Right renal cortex interstitium (tissue), 3 donors: ENCODE measurements around the gene PALMD. TPM values are rescaled to one million over a fixed set of nuclear protein-coding genes. Genes with fewer than 3 reads are reported as not detected.

Source experiments
- DNase-seq, 3 donors: peaks; one replicate each; pipeline ENCODE4 v3.0.0-alpha.2; 2013; ENCODE audit warnings: low read depth in 3 of 3, low spot score in 2 of 3
- polyA plus RNA-seq, 3 donors: library from polyadenylated mRNA; unstranded; fragments of 120-200 nt; gene quantifications; one replicate each; pipeline ENCODE4 v1.2.1, GENCODE V29; 2013; ENCODE audit not compliant: insufficient read length in 3 of 3

The PALMD gene
- polyA plus RNA-seq, 3 donors = 2.1 to 2.6 (median 2.5) TPM

- DNase-seq = no peak
Measured at GRCh38 chr1:99634971-99635624, 10.8 kb upstream of the PALMD start.

- DNase-seq = no peak
Measured at GRCh38 chr1:99635664-99636063, 10.2 kb upstream of the PALMD start.

GRCh38 chr1:99636647-99637175 lies 9.2 kb upstream of the PALMD start:
- DNase-seq = no peak

GRCh38 chr1:99638853-99639252 lies 7.1 kb upstream of the PALMD start:
- DNase-seq = no peak

GRCh38 chr1:99639408-99639807 lies 6.5 kb upstream of the PALMD start:
- no peak for DNase-seq

GRCh38 chr1:99639945-99640344 lies 6.0 kb upstream of the PALMD start:
- no peak for DNase-seq

GRCh38 chr1:99640672-99641071 lies 5.2 kb upstream of the PALMD start:
- DNase-seq = no peak

- DNase-seq = no peak
Measured at GRCh38 chr1:99641558-99641957, 4.4 kb upstream of the PALMD start.

GRCh38 chr1:99642053-99642452 lies 3.9 kb upstream of the PALMD start:
- DNase-seq = no peak

GRCh38 chr1:99643021-99643779 lies 2.7 kb upstream of the PALMD start:
- DNase-seq = no peak

- DNase-seq = no peak
Measured at GRCh38 chr1:99644279-99645004, 1.5 kb upstream of the PALMD start.

GRCh38 chr1:99645203-99645602 lies 710 bp upstream of the PALMD start:
- no peak for DNase-seq

GRCh38 chr1:99646868-99647267 lies 955 bp downstream of the PALMD start:
- DNase-seq = no peak

- no peak for DNase-seq
Measured at GRCh38 chr1:99647490-99647889, 1.6 kb downstream of the PALMD start.

GRCh38 chr1:99648107-99648506 lies 2.2 kb downstream of the PALMD start:
- DNase-seq = no peak

- DNase-seq = no peak
Measured at GRCh38 chr1:99650030-99650429, 4.1 kb downstream of the PALMD start.

- DNase-seq = no peak
Measured at GRCh38 chr1:99650773-99651437, 5.0 kb downstream of the PALMD start.

- DNase-seq = no peak
Measured at GRCh38 chr1:99652881-99653281, 7.0 kb downstream of the PALMD start.

- no peak for DNase-seq
Measured at GRCh38 chr1:99655376-99655775, 9.5 kb downstream of the PALMD start.

GRCh38 chr1:99656701-99657100 lies 10.8 kb downstream of the PALMD start:
- DNase-seq = no peak
